ENCODE measurements around the gene HELZ2. TPM values are rescaled to one million over a fixed set of nuclear protein-coding genes. Genes with fewer than 3 reads are reported as not detected.

HELZ2 gene
- total and polyA plus RNA-seq, 2 donors (not counting 1 experiment from before 2014, with no cell fraction given): 36.3 to 52.6 TPM

Other genes starting within 250 kb of the HELZ2 start
- not detected in 2 replicates for gene CHRNA4, start 212.9 kb downstream of the HELZ2 start, total RNA-seq
- gene CHRNA4, start 212.9 kb downstream of the HELZ2 start, polyA plus RNA-seq: not detected in 2 replicates
- 0.12 and 0.49 TPM in 2 replicates for gene KCNQ2, start 101.6 kb downstream of the HELZ2 start, total RNA-seq
- not detected in 2 replicates for gene KCNQ2, start 101.6 kb downstream of the HELZ2 start, polyA plus RNA-seq
- gene EEF1A2, start 75.2 kb downstream of the HELZ2 start, total RNA-seq: 1.8 and 2.2 TPM in 2 replicates
- 2.4 and 2.9 TPM in 2 replicates for gene EEF1A2, start 75.2 kb downstream of the HELZ2 start, polyA plus RNA-seq
- 149 and 162 TPM in 2 replicates for gene PPDPF, start 53.5 kb downstream of the HELZ2 start, total RNA-seq
- gene PPDPF, start 53.5 kb downstream of the HELZ2 start, polyA plus RNA-seq: 93.5 and 144 TPM in 2 replicates
- 0.75 and 0.86 TPM in 2 replicates for gene PTK6, start 36.9 kb downstream of the HELZ2 start, total RNA-seq
- 2.3 and 2.8 TPM in 2 replicates for gene PTK6, start 36.9 kb downstream of the HELZ2 start, polyA plus RNA-seq
- gene SRMS, start 26.5 kb downstream of the HELZ2 start, total RNA-seq: 0.17 and 0.27 TPM in 2 replicates
- gene SRMS, start 26.5 kb downstream of the HELZ2 start, polyA plus RNA-seq: 0.26 and 0.54 TPM in 2 replicates
- 3.8 and 5.1 TPM in 2 replicates for gene FNDC11, start 20.1 kb downstream of the HELZ2 start, total RNA-seq
- gene FNDC11, start 20.1 kb downstream of the HELZ2 start, polyA plus RNA-seq: 32.3 and 34.2 TPM in 2 replicates
- gene GMEB2, start 52.9 kb upstream of the HELZ2 start, total RNA-seq: 24.5 and 26.1 TPM in 2 replicates
- 17.7 and 26.3 TPM in 2 replicates for gene GMEB2, start 52.9 kb upstream of the HELZ2 start, polyA plus RNA-seq
- gene STMN3, start 79.2 kb upstream of the HELZ2 start, total RNA-seq: 32.2 and 35.0 TPM in 2 replicates
- 56.4 and 59.4 TPM in 2 replicates for gene STMN3, start 79.2 kb upstream of the HELZ2 start, polyA plus RNA-seq
- gene RTEL1, start 84.1 kb upstream of the HELZ2 start, total RNA-seq: 32.6 and 35.3 TPM in 2 replicates
- 15.1 and 21.2 TPM in 2 replicates for gene RTEL1, start 84.1 kb upstream of the HELZ2 start, polyA plus RNA-seq
- not detected in 2 replicates for gene TNFRSF6B, start 122.4 kb upstream of the HELZ2 start, total RNA-seq
- gene TNFRSF6B, start 122.4 kb upstream of the HELZ2 start, polyA plus RNA-seq: 6.7 and 7.8 TPM in 2 replicates
- gene ARFRP1, start 133.7 kb upstream of the HELZ2 start, total RNA-seq: 73.3 and 75.5 TPM in 2 replicates
- gene ARFRP1, start 133.7 kb upstream of the HELZ2 start, polyA plus RNA-seq: 41.0 and 42.1 TPM in 2 replicates
- 46.1 and 47.5 TPM in 2 replicates for gene ZGPAT, start 133.8 kb upstream of the HELZ2 start, total RNA-seq
- gene ZGPAT, start 133.8 kb upstream of the HELZ2 start, polyA plus RNA-seq: 62.1 and 71.7 TPM in 2 replicates
- gene LIME1, start 162.4 kb upstream of the HELZ2 start, total RNA-seq: 14.5 and 14.8 TPM in 2 replicates
- gene LIME1, start 162.4 kb upstream of the HELZ2 start, polyA plus RNA-seq: 63.0 and 95.2 TPM in 2 replicates
- gene SLC2A4RG, start 165.5 kb upstream of the HELZ2 start, total RNA-seq: 49.4 and 50.8 TPM in 2 replicates
- gene SLC2A4RG, start 165.5 kb upstream of the HELZ2 start, polyA plus RNA-seq: 28.5 and 39.7 TPM in 2 replicates